GM12874 (cell line): ENCODE data around the gene CCM2L.

ENCODE experiments used
- CTCF ChIP-seq: IDR thresholded peaks from 2 replicates; pipeline ENCODE4 v1.5.1; 2011; ENCODE audit warnings: low read depth, mild to moderate bottlenecking, control low read depth, low read length, moderate library complexity; ENCODE audit not compliant: insufficient read depth

Gene CCM2L

GRCh38 chr20:31972471-31973021 lies 37.7 kb upstream of the CCM2L start:
- no peak for TF ChIP-seq CTCF

GRCh38 chr20:31974296-31974695 lies 35.9 kb upstream of the CCM2L start:
- no peak for TF ChIP-seq CTCF

- no peak for TF ChIP-seq CTCF
Measured at GRCh38 chr20:31974951-31975487, 35.2 kb upstream of the CCM2L start.

- TF ChIP-seq CTCF: no peak
Measured at GRCh38 chr20:31975874-31976273, 34.4 kb upstream of the CCM2L start.

GRCh38 chr20:31977080-31977479 lies 33.2 kb upstream of the CCM2L start:
- TF ChIP-seq CTCF: no peak

- TF ChIP-seq CTCF: no peak
Measured at GRCh38 chr20:31979713-31980426, 30.4 kb upstream of the CCM2L start.

- TF ChIP-seq CTCF: no peak
Measured at GRCh38 chr20:31981784-31982183, 28.5 kb upstream of the CCM2L start.
